Panc1 (cell line): Measurements from ENCODE around the gene PDE3A.

Source experiments
- CTCF ChIP-seq: fragments of 450-650 bp; IDR thresholded peaks from 2 replicates; pipeline ENCODE4 v1.5.1; 2017; ENCODE audit warnings: mild to moderate bottlenecking
- POLR2AphosphoS5 ChIP-seq: IDR thresholded peaks from 2 replicates; pipeline ENCODE4 v1.6.1; 2012; ENCODE audit warnings: mild to moderate bottlenecking, low read depth, low read length, moderate library complexity
- REST ChIP-seq, 2 experiments: IDR thresholded peaks; 2 replicates each; pipeline ENCODE4 v1.6.1; 2011 to 2012; ENCODE audit warnings: low read depth in 2 of 2, control low read depth in 1 of 2, low read length in 1 of 2, mild to moderate bottlenecking in 1 of 2, moderate library complexity in 1 of 2; ENCODE audit not compliant: insufficient read depth in 1 of 2
- SIN3A ChIP-seq: IDR thresholded peaks from 2 replicates; pipeline ENCODE4 v1.6.1; 2012; ENCODE audit warnings: low read depth, mild to moderate bottlenecking, low read length, moderate library complexity, borderline replicate concordance; ENCODE audit not compliant: insufficient read depth
- TCF7L2 ChIP-seq: IDR thresholded peaks from 2 replicates; pipeline ENCODE4 v1.6.1; 2011; ENCODE audit warnings: mild to moderate bottlenecking, low read depth, low read length, inconsistent platforms

DNA sequence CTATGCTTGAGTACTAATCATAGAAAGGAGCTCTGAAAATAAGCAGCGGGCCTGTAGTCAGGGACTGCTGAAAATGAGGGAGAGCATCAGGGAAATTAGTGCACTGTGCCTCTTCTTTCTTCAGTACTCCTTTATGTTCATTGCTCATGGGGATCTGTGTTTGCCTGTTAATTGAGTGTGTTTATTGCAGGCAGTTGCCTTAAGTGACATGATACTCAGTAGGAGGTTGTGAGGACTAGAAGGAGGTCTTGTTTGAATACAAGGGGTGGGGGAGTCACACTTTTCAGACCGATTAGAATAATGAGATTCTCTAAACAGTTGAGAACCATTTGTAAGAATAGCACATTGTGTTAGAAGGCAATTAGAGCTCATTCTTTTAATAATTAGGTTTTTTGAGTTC is 224.2 kb downstream of the PDE3A start:
- no peak for TF ChIP-seq CTCF
- no peak for TF ChIP-seq POLR2AphosphoS5
- no peak for TF ChIP-seq REST (IDR thresholded peaks at IDR 0.05; ENCODE audit: insufficient read depth in 1 of 2, low read depth in 2 of 2, low read length in 1 of 2)
- no peak for TF ChIP-seq SIN3A
- TF ChIP-seq TCF7L2 = no peak
